Muscle of back (tissue), 11 donors: ENCODE results near the gene USP35. TPM values are rescaled to one million over a fixed set of nuclear protein-coding genes. Genes with fewer than 3 reads are reported as not detected.
"Not testable (repeated sequence)": the region's sequence is repeated elsewhere in the genome, so short reads cannot be mapped to it uniquely, and the experiment has no call there.

ENCODE experiments used
- DNase-seq, 3 donors: peaks; one replicate each; pipeline versions ENCODE4 v3.0.0 to v3.0.0-alpha.2; 2013
- polyA plus RNA-seq, 10 donors: library from polyadenylated mRNA; unstranded; fragments of 120-200 nt; gene quantifications; one replicate each; pipeline ENCODE4 v1.2.1, GENCODE V29; 2013; ENCODE audit not compliant: insufficient read length in 10 of 10

The USP35 gene
- polyA plus RNA-seq, 10 donors = 2.9 to 5.6 (median 4.1) TPM

DNA sequence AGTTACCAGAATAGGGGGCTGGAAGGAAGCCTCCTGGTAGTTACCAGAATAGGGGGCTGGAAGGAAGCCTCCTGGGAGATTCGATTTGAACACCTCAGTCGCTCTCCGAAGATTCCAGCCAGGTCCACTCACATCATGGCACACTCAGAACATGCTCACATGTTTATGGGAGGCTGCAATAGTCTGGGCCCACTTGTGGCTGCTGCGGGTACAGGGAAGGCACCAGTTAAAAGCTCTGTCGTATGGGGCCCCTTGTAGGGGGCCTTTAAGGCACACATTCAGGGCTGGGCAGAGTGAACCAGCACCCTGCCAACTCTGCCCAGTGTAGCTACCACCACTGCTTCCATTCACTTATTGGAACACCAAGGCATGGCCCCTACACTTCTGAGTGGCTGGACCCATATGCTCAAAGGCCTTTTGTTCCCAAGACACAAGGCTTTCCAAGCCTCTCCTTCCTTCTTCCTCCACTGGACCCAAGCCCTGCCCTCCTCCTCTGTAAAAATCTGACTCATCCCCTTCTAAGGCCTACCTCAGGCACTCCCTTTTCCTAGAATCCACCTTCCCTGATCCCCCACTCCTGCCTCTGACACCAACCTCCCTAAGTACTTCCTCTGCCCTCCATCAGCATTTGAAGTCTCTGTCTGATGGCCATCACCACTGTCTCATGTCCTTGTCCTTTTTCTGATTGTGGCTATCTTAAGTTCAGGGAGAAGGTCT lies 28.0 kb downstream of the USP35 start:
- no peak for DNase-seq

DNA sequence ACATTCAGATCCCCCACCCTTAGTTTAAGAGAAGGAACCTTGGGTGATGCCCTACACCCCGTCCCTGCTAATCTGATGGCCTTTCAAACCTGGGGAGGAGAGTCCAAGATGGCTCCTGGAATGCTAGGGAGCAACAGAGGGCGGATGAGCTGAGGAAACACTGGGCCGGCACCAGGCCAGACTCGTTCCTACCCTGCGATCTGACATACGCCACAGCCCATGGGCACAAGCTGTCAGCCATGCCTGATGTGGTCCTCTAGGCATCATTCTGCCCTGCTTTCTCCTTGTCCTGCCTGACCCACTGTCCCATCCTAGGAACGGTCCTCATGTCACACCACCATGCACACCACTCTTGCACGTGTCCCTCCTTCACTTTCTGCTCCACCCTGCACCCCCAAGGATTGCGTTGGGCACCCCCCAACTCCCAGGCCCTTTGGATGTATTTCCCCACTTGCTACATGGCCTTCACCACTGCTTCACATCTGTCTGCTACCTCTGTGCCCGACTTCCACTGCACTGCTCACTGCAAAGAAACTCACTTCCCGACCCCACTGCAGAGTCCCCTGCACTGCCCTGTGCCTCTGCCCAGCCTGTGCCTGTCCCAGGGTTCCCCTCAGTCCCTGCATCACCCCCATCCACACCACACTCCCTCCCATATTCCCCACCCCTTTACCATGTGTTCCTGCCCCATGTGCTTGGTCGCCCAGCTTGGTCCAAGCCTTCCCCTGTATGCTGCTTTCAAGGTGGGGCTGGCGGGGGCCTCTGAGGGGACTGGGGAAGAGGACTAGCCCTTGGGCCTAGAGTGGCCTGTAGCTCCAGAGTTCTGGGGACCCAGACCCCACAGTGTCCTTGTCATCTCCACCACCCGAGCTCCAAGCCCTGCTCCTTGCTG lies 29.2 kb downstream of the USP35 start:
- no peak for DNase-seq

DNA sequence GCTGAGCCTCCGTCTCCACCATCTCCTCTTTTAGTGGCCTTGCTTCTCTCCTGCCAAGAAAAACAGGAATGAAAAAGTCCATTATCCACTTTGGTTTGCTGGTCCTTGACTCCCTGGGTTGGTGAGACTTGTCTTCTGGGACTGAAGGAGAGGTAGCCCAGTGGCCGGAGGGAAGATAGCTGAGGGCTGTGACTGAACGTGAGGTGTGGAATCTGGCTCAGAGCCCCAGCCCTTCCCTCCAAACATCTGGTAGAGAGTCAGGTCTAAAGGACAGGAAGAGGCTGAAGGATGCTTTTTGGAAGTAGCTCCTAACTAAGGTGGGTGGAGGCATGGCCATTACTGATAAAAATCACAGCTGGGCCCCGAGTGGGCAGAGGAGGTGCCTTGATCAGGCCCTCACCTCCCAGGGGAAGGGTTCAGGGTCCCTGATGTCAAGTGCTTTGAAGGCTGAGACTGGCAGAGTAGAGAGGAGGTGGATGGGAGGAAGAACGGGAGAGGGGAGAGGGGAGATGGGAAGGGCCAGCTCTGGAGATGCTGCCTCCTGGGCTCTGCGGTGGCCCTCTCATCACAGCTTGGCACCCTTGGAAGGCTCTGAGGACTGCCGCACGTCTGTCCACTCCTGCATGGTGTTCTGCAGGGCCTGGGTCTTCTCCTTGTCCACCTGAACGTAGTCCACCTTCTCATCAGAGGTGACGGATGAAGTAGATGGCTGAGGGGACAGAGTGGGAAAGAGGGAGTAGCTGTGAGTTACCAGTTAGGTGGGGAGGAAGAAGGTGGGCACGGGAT lies 30.2 kb downstream of the USP35 start:
- DNase-seq = no peak

DNA sequence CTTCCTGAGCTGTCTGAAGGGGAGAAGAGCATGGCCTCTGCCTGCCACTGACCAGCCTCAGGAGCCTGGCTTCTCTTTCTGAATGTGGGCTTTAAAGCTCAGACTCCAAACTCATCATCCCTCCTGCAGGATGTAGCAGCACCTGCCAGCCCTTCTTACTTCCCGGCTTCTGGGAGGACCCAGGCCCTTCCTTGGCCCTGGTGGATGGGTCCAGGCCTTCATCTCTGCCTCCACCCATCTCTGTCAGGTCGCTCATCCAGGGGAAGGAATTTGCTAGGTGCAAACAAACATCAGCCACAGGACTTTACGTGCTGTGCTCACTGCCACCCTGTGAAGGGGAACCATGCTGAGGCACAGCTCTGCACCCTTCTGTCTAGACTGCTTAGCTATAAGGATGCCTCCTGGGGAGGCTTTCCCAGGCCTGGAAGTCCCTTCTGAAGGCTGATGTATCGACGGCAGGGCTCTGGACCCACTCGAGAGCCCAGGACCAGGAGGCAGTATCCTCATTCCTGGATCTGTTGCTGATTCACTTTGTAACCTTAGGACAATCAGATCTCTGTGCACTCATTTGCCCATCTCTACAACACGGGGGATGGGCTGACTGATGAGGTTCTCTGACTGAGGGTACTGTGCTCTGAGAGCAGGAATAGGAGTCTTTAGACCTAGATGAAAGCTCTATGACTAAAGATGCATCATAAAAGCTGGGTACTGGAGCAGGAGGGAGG lies 30.9 kb downstream of the USP35 start:
- no peak for DNase-seq

DNA sequence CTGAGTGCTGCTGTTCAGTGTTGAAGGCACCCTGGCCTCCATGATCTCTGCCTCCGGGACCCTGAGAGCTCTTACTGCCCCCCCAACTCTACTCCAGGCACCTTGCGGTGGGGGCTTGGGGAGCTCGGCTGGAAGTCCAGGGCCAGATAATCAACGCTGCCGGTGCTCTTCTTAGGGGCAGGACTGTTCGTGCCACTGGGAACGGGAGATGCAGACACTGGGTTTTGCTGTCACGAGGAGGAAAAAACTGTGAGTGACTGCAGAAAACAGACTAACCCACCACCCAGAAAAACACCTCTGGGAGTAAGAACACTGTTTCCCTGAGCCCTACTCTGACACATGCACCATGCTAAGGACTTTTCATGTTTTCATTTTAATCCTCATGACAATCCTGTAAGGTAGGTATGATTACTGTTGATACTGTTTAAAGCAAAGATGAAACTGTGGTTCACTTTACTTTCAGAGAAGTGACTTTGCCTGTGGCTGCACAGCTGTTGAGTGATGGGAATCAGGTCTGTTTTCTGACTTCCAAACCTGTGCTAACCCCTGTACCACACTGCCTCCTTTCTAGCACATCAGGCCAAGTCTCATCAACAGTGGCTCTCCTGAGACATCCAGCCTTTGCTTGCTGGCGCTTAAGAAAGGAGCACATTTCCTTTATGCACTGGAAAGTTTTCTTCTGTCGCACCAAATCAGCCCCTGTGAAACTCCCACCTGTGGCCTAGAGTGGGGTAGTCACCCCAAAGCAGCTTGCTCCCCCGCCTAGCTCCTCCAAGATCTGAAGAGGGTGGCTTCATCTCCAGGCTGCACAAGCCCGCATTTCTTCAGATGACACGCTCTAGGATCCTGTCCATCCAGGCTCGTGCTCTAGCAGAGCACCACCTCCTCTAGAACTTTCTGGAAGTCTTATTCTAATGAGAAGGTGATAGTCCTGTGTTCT lies 31.8 kb downstream of the USP35 start:
- DNase-seq = no peak

DNA sequence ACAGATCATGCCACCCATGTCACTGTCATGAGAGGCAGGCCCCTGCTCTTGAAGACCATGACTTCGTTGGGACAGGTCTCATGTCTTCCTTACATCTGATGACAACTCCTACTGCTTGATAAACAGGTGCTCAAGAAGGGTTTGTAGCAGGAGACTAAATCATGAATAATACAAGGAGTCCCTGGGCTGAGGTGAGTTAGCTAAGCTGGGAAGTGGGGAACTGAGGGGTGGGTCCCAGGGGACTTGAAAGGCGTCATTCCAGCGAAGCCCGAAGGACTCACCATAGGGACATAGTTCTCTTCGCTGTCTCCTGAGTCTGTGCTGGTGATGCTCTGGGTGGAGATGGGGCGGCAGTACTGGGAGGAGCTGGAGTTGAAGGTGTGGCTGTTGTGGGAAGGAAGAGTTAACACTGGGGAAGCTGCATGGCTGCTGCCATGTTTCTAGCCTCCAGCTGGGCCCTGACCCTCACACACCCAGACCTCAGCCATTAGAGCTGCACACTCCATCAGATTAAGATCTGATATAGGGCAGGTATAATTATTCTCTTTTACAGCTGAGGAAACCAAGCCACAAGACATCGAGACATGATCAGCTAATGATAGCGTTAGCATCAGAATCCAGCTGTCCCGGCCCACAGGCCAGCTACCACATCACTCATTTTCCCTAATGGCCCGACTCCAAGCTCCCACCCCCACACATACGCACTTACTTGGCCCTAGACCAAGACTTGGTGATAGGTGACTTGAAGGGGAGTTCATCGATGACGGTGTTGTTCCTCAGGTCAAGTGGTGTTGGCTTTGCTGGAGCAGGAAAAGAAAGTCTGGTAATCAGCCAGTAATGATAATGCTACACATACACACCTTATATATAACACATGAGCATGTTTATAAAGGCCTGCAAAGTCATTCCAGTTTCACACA lies 32.9 kb downstream of the USP35 start:
- no peak for DNase-seq

DNA sequence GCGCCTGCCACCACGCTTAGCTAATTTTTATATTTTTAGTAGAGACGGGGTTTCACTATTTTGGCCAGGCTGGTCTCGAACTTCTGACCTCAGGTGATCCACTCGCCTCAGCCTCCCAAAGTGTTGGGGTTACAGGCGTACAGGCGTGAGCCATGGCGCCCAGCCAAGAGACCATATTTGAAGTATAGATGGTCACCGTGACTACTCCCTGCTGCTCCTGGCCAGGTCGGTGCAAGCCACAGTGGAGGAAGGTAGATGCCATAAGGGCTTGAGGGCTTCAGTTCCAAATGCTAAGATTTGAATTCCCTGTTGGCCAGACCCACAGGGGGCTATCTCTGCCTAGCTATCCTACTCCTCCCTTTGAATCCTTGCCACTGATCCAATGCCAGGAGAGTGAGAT lies 34.0 kb downstream of the USP35 start:
- DNase-seq = not testable (repeated sequence)

DNA sequence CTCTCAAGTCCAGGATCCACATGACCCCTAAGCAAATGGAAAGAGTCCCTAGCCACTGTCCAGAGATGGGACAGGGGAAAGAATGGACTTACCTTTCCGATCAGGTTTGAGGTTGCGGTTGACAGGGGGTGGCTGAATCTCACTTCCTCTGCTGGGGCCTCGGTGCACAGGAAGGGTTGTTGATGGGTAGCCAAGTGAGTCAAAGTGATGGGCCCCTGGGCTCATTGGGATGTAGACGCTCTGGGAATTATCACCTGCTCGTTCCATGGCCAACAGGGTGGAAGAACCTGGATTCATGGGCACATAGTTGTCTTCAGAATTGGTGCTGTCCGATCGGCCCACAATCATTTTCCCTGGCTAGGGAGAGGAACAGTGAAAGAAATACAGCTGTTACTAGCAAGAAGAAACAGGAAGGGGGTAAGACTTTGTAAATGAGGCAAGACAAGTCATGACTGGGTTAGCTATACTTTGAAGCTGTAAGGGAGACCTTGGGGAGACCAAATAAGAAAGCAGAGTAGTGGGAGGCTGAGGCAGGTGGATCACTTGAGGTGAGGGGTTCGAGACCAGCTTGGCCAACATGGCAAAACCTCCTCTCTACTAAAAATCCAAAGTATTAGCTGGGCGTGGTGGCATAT lies 34.7 kb downstream of the USP35 start:
- no peak for DNase-seq

DNA sequence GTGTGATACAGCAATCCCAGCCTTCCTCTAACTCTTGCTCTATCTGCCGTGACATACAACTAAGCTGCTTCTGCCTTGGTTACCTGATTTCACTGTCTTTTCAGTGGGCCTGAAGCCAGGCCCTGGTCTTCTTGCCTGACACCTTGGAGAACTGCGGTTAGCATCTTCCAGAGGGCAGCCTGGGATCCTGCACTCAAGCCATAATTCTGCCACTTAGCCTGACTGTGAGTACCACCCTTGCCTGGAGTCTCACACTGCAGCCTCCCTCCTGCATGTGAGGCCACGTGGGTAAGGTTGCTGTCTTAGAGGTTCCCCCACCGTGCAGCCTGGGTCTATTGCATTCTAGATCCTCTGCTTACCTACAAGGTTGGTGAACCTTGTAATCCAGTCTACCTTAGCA lies 35.8 kb downstream of the USP35 start:
- DNase-seq = no peak

DNA sequence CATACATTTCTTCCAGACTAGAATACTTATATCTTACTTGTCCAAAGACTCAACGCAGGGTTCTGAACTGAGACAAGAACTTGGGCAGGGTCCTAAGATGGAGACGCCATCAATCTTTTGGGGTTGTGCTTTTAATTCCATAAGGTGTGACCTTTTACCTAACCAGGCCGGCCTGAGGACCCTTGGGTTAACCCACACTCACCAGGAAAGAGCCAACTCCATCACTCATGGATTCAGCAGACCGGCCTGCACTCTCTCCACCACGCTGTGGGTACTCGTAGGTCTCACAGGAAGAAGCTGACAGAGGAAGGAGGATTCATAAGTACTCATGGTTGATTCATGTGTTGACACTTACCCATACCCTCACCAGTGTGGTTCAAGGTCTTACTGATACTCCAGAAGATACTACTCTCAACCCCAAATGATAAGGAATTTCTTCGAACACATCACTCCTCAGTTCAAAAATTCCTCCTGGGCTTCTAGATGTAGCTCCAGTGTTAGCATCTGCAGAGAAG lies 36.2 kb downstream of the USP35 start:
- DNase-seq = no peak

DNA sequence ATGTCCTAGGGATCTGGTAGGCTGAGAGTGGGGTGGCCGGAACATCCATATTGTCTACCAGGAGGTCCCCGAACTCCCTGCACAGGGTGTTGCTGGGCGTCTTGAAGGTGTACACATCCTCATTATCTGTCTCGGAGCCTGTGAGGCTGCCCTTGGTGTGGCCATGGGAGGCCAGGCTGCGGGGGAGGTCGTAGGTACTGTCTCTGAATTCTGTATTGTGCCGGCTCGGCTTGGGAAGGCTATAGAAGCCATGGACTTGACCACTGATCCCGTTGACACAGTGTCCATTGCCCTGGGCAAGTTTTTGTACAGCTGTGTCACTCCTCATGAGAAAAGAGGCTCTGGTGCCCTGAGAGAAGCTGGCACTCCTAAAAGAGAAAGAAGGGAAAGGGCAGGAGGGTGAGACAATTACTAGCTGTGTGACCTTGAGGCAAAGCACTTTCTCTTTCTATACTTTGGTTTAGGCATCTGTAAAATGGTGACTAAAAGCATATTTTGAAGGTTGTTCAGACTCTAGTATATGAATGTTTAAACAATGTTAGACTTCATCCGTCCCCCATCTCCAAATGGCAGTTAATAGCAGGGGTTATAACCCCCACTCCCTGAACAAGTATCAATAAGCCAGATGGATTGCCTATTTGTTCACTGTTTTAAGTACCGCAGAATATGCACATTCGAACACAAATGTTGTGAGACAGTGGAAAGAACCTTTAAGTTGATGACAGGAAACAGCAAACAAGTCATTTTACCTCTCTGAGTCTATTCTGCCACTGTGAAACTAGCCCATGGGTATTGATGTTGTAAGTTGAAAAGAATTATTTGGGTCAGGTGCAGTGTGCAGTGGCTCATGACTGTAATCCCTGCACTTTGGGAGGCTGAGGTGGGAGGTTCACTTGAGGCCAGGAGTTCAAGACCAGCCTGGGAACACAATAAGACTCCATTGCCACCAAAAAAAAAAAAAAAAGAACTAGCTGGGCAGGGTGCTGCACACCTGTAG lies 38.3 kb downstream of the USP35 start:
- DNase-seq = no peak

DNA sequence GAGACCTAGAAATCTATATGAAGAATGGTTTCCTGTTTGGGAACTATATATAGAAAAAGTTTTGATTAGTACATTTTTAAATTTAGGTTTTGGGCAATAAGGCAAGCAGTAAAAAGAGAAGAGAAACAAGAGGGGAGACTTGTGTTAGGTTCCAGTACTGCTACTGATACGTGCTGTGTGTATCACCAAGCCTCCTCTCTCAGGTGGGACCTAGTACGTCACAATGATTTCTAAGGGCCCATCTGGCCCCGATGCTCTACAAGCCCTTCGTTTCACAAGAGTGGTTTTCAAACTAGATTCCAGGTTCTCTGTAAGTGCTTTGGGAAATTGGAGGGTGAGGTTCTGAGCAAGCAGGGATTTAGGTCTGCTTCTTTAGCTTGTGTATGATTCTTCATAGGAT lies 39.2 kb downstream of the USP35 start:
- no peak for DNase-seq

DNA sequence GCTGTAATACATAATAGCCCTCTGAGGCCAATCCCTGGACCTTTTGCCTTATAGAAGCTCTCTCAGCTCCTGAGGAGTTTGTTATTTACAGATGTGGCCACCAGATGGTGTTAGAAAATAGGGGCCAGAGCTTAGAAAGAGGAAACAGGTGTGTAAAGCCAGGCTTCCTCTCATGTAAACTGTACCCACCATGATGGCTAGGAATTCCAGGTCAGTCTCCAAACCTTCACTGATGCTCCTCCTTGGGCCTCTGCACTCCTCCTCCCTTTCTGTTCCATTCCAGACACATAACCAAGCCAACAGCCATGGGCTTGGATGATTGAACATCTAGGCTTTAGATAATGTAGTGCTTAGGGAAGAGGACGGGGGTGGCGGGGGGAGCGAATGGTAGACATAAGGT lies 39.7 kb downstream of the USP35 start:
- peak; percentile 56 to 78 (median 60) for DNase-seq

DNA sequence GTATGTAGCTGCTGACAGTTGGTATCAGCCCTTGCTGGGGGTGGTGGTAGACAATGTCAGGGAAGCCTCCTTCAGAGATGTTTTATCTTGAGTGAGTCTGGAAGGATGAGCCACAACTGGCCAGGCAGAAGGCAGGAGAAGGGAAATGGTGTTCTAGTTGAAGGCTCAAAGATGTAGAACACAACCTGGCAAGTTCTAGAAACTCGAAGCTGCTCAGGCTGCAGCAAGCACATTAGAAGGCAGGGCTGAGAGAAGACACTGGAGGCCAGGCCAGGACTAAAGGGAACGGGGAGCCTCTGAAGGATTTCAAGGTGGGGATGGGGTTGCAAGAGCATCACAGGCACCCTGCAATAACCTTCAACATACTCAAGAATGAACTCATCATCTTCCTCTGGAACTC lies 40.4 kb downstream of the USP35 start:
- no peak for DNase-seq

DNA sequence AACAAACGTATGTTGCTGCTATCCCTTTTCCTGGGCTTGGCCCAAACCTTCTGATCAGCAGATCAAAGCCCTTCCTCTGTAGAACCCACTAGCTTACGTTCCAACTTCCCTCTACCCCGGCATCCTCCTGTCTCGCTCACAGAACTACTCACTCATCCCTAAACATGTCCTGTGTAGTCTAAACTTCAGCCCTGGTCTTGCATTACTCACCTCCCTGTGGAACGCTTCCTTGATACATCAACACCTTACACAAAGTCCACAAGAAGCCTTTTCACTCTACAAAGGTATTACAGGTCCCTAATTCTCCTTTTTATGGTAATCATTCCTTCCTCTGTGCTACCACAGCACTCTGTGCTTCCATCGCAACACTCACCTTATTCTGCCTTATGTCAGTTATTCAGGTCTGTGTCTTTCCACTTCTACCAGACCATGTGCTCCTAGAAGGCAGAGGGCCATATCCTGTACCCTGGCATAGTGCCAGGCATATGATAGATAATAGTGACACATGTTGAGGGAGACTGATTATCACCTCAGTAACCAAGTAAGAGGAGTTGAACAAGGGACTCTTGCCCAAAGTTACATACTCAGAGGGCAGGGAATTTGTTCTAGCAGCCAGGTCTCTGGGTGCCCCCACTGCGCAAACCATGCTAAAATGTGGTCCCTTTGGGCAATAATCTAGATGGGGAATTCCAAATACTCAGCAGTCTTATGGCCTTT lies 41.6 kb downstream of the USP35 start:
- DNase-seq = no peak

DNA sequence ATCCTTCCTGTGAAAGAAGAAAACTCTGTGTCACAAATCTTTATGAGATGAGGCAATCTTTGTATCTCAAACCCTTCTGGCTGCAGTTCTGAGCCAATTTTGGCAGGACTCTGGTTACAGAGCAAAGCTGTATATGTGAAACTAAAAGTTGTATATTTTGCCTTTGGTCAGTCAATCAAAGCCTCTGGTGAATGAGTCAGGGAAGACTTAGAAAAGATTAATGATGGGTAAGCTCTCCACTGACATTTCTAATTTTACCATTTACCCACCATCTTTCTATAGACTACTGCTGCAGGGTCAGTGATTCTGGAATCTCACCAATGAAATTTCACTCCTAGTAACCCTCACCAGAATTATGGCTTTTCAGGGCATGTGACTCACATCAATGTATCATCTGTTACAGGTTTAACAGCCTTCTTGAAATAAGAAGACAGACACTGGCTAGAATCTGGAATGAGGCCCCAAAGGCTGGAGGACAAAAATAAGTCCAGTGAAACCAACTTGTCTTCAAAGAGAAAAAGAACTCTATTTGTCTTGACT lies 43.3 kb downstream of the USP35 start:
- DNase-seq = peak; percentile 26 to 56 (median 52)
